NCI-H146 treated with DMSO at 0.1 percent for 48 hours (cell line): ENCODE results near the gene LYZL1.
"Not testable (repeated sequence)": the region's sequence is repeated elsewhere in the genome, so short reads cannot be mapped to it uniquely, and the experiment has no call there.

ENCODE experiments used
- DNase-seq: peaks from one replicate; lab custom pipeline; 2025; ENCODE audit not compliant: unreplicated experiment; lab: John Stamatoyannopoulos, UW

The LYZL1 gene

GRCh38 chr10:29327746-29328102 lies 38.9 kb downstream of the LYZL1 start:
- no peak for DNase-seq

DNA sequence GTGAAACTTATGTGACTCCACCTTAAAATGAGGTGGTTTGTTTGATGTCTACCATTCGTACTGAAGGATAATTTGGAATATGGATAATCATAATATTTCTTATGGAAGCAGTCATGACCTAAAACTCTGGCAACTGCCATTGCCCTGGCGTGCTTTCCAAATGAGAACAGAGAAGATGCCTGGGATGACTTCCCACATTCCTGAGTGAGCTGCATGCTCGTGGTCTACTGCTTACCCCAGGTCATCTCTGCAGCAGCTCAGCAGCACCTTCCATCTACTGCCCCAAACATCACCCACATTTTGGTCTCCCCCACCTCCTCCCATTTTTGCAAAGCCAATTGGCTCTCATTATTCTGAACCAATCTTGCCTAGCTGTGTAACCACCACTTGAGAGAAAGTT lies 40.1 kb downstream of the LYZL1 start:
- DNase-seq: no peak

DNA sequence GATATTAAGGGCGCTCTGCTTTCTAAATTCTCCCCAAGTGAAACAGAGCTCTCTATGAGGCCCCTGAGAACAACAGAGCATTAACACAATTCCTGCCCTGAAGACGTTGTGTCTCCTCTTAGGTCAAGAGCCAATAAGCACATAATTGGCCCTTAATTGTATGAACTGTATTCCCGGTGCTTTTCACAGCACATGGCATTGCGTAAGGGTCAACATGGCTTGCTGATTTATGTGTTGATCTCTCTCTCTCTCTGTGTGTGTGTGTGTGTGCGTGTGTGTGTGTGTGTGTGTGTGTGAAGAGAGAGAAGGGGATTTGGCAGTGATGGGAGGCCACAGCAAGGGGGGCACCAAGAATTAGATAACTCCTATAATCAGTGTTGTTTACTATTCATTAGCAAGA lies 40.5 kb downstream of the LYZL1 start:
- DNase-seq: no peak

DNA sequence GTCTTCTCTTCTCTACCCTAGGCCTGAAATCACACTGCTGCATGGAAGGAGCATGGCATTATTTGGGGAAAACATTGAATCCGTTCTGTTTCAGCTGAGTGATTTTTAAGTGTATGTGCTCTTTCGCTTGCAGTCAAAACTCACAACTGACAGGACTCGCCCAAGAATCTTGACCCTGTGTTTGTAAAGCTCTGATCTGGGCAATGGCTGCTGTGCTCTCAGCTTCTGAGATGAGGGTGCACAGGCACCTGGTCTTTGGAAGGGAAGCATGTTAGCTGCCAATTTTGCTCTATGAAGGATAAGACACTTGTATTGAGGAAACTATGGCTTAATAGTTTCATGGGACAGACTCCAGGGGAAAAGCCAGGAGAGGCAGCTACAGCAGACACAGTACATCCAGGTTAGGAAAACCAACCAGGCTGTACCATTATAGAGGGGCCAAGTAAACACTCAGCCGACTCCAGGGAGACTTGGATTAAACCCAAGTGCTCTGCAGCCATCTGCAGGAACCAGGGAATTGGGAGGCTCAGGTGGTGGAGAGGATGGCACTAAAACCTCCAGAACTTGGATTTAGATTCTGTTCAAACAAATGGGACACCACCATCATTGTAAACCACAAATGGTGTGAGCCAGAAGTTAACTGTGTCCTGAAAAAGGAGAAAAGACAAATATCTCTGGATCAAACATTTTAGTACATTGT lies 43.3 kb downstream of the LYZL1 start:
- DNase-seq: no peak

- DNase-seq: no peak
Observed at GRCh38 chr10:29332761-29333148, 43.9 kb downstream of the LYZL1 start.

- DNase-seq: not testable (repeated sequence)
Observed at GRCh38 chr10:29337526-29337925, 48.7 kb downstream of the LYZL1 start.

GRCh38 chr10:29343607-29344038 lies 54.8 kb downstream of the LYZL1 start:
- no peak for DNase-seq

GRCh38 chr10:29344073-29344820 lies 55.4 kb downstream of the LYZL1 start:
- DNase-seq: no peak

GRCh38 chr10:29345144-29345909 lies 56.5 kb downstream of the LYZL1 start:
- DNase-seq: no peak

DNA sequence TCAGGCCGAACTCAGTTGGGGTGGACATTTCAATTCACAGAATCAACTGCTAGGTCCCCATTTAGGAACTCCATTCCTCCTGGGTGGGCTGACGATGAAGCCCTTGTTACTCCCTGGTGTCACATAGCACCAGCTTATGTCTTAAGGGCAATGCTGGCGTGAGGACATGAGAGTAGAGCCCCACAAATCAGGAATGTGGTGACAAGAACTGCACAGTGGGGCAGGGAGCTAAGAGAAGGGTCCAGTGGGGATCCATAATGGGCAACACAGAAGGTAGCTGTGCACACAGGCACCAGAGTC lies 57.0 kb downstream of the LYZL1 start:
- DNase-seq: no peak

- DNase-seq: no peak
Observed at GRCh38 chr10:29346296-29347001, 57.6 kb downstream of the LYZL1 start.

- no peak for DNase-seq
Observed at GRCh38 chr10:29348836-29349235, 60.0 kb downstream of the LYZL1 start.

DNA sequence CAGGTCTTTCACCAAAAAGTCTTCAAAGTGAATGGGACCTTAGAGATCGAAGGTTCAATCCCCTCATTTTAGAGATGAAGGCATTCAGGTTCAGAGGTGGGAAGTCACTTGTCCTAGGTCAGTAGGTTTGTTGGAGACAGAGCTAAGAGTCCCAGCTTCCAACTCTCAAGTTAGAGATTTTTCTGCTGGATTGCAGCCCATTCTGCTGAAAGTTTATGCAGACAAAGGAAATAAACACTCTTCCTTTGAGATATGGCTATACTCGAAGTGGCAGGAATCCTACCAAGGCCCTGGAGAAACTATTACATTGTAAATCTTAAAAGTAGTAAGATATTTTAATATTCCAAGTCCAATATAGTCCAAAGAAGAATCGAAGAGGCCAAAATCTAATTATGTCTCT lies 64.4 kb downstream of the LYZL1 start:
- no peak for DNase-seq

DNA sequence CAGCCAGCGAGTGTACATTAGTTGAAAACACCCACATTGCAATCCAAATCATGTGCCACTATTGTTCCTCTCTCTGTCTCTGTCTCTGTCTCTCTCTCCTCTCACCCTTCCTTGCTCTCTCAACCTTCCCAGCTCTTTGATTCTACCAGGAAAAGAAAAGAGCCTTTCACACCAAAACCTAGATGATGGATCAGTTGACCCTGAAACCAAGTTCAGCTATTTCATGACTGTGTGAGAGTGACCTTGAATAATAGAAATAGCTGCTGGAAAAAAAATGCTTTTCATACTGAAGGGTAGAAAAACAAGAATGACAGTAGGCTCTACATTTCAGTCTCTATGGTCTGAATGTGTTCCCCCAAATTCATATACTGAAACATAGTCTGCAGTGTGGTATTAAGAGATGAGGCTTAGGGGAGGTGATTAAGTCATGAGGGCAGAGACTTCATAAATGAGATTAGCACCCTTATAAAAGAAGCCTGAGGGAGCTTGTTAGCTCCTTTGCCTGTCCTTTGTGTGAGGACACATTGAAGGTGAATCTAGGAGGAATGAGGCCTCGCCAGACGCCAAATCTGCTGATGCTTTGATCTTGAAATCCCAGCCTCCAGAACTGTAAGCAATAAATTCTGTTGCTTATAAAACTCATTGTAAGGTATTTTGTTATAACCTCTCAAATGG lies 65.2 kb downstream of the LYZL1 start:
- DNase-seq: no peak

- DNase-seq: no peak
Observed at GRCh38 chr10:29355411-29355991, 66.6 kb downstream of the LYZL1 start.

- no peak for DNase-seq
Observed at GRCh38 chr10:29356931-29357330, 68.1 kb downstream of the LYZL1 start.

- DNase-seq: no peak
Observed at GRCh38 chr10:29358010-29358616, 69.2 kb downstream of the LYZL1 start.

- not testable (repeated sequence) for DNase-seq
Observed at GRCh38 chr10:29360215-29360853, 71.5 kb downstream of the LYZL1 start.
